H9 (cell line): ENCODE results near the gene MBNL1. TPM values are rescaled to one million over a fixed set of nuclear protein-coding genes. Genes with fewer than 3 reads are reported as not detected.

Source experiments
- DNase-seq: peaks from one replicate; pipeline ENCODE4 v3.0.0-alpha.2; 2017
- H2AFZ ChIP-seq: one replicate; pipeline ENCODE4 v1.6.1; 2013; ENCODE audit warnings: mild to moderate bottlenecking, low read length, control low read depth, moderate library complexity
- H2AK5ac ChIP-seq: 2 replicates; pipeline ENCODE4 v1.6.1; 2013; ENCODE audit warnings: low read length, control low read depth, mixed read lengths; ENCODE audit not compliant: insufficient read length
- H2BK120ac ChIP-seq: one replicate; pipeline ENCODE4 v1.6.1; 2013; ENCODE audit warnings: low read depth, mild to moderate bottlenecking, low read length, control low read depth, inconsistent platforms; ENCODE audit not compliant: poor library complexity, severe bottlenecking
- H2BK12ac ChIP-seq: 2 replicates; pipeline ENCODE4 v1.6.1; 2013; ENCODE audit warnings: low read length, control low read depth, mixed read lengths, low read depth; ENCODE audit not compliant: insufficient read length
- H2BK15ac ChIP-seq: 2 replicates; pipeline ENCODE4 v1.6.1; 2013; ENCODE audit warnings: low read depth, low read length, control low read depth
- H2BK20ac ChIP-seq: one replicate; pipeline ENCODE4 v1.6.1; 2013; ENCODE audit warnings: low read depth, mild to moderate bottlenecking, low read length, control low read depth, inconsistent platforms; ENCODE audit not compliant: poor library complexity, severe bottlenecking
- H2BK5ac ChIP-seq: 2 replicates; pipeline ENCODE4 v1.6.1; 2013; ENCODE audit warnings: low read length, control low read depth, mixed read lengths; ENCODE audit not compliant: insufficient read length
- H3K14ac ChIP-seq: 2 replicates; pipeline ENCODE4 v1.6.1; 2013; ENCODE audit warnings: low read length, control low read depth; ENCODE audit not compliant: insufficient read depth
- H3K18ac ChIP-seq: 2 replicates; pipeline ENCODE4 v1.6.1; 2013; ENCODE audit warnings: low read depth, mild to moderate bottlenecking, mixed read lengths, low read length, control low read depth; ENCODE audit not compliant: insufficient read length
- H3K23ac ChIP-seq: 2 replicates; pipeline ENCODE4 v1.6.1; 2013; ENCODE audit warnings: low read length, control low read depth, mixed read lengths, low read depth; ENCODE audit not compliant: insufficient read length
- H3K23me2 ChIP-seq: 2 replicates; pipeline ENCODE4 v1.6.1; 2013; ENCODE audit warnings: low read depth, mild to moderate bottlenecking, mixed read lengths, low read length, control low read depth; ENCODE audit not compliant: insufficient read length, poor library complexity, severe bottlenecking
- H3K27ac ChIP-seq: 2 replicates; pipeline ENCODE4 v1.5.1; 2013; ENCODE audit warnings: low read length, control low read depth, mixed read lengths, low read depth; ENCODE audit not compliant: insufficient read length
- H3K27me3 ChIP-seq: 2 replicates; pipeline ENCODE4 v1.6.1; 2013; ENCODE audit warnings: low read length, control low read depth, inconsistent platforms; ENCODE audit not compliant: insufficient read depth
- H3K4ac ChIP-seq: 2 replicates; pipeline ENCODE4 v1.6.1; 2013; ENCODE audit warnings: low read depth, mild to moderate bottlenecking, control low read depth, inconsistent platforms, low read length, moderate library complexity
- H3K4me1 ChIP-seq: 2 replicates; pipeline ENCODE4 v1.6.1; 2013; ENCODE audit warnings: low read length, control low read depth, inconsistent platforms; ENCODE audit not compliant: insufficient read depth
- H3K4me2 ChIP-seq: 2 replicates; pipeline ENCODE4 v1.6.1; 2013; ENCODE audit warnings: low read length, control low read depth, mixed read lengths; ENCODE audit not compliant: insufficient read length, insufficient read depth
- H3K56ac ChIP-seq: 2 replicates; pipeline ENCODE4 v1.6.1; 2013; ENCODE audit warnings: low read depth, mild to moderate bottlenecking, mixed read lengths, low read length, control low read depth; ENCODE audit not compliant: insufficient read length
- H3K79me1 ChIP-seq: 2 replicates; pipeline ENCODE4 v1.6.1; 2013; ENCODE audit warnings: low read depth, mild to moderate bottlenecking, moderate library complexity, low read length, control low read depth, inconsistent platforms; ENCODE audit not compliant: insufficient read depth, poor library complexity, severe bottlenecking
- H3K79me2 ChIP-seq: 2 replicates; pipeline ENCODE4 v1.6.1; 2013; ENCODE audit warnings: low read length, control low read depth, inconsistent platforms; ENCODE audit not compliant: insufficient read depth
- H3K9ac ChIP-seq: 2 replicates; pipeline ENCODE4 v1.6.1; 2013; ENCODE audit warnings: low read length, control low read depth, mixed read lengths; ENCODE audit not compliant: insufficient read length; ENCODE audit errors: extremely low read depth
- H3K9me3 ChIP-seq: one replicate; pipeline ENCODE4 v1.6.1; 2013; ENCODE audit warnings: low read depth, low read length, inconsistent platforms; ENCODE audit not compliant: control insufficient read depth
- H3T11ph ChIP-seq: one replicate; pipeline ENCODE4 v1.6.1; 2013; ENCODE audit warnings: mild to moderate bottlenecking, low read length, control low read depth, inconsistent platforms
- H4K20me1 ChIP-seq: one replicate; pipeline ENCODE4 v1.6.1; 2013; ENCODE audit not compliant: control insufficient read depth, insufficient read length, insufficient read depth
- H4K5ac ChIP-seq: 2 replicates; pipeline ENCODE4 v1.6.1; 2013; ENCODE audit warnings: low read depth, mild to moderate bottlenecking, mixed read lengths, low read length, control low read depth; ENCODE audit not compliant: insufficient read length
- H4K8ac ChIP-seq: replicated peaks from 2 replicates; pipeline ENCODE4 v1.6.1; 2013; ENCODE audit warnings: low read length, control low read depth, mixed read lengths, low read depth; ENCODE audit not compliant: insufficient read length
- H4K91ac ChIP-seq: 2 replicates; pipeline ENCODE4 v1.6.1; 2013; ENCODE audit warnings: low read depth, mild to moderate bottlenecking, moderate library complexity, mixed read lengths, low read length, control low read depth; ENCODE audit not compliant: insufficient read length
- H3K27ac Mint-ChIP-seq, 3 experiments: 2 replicates in 2 of 3; 3 replicates in 1 of 3; pipeline ENCODE4 v1.8.0; 2020 to 2021; ENCODE audit warnings: mixed read lengths in 3 of 3, mild to moderate bottlenecking in 1 of 3, moderate library complexity in 1 of 3
- H3K27me3 Mint-ChIP-seq: 2 replicates; pipeline ENCODE4 v1.8.0; 2021; ENCODE audit warnings: low read depth, mild to moderate bottlenecking, moderate library complexity, mixed read lengths
- H3K36me3 Mint-ChIP-seq, 3 experiments: 2 replicates in 2 of 3; 3 replicates in 1 of 3; pipeline ENCODE4 v1.8.0; 2020 to 2021; ENCODE audit warnings: low read depth in 3 of 3, mixed read lengths in 3 of 3; ENCODE audit not compliant: insufficient read depth in 1 of 3
- H3K4me1 Mint-ChIP-seq, 2 experiments: 2 replicates each; pipeline ENCODE4 v1.8.0; 2020; ENCODE audit warnings: mixed read lengths in 2 of 2
- H3K4me3 Mint-ChIP-seq, 2 experiments: 2 replicates in 1 of 2; 3 replicates in 1 of 2; pipeline ENCODE4 v1.8.0; 2020 to 2021; ENCODE audit warnings: mild to moderate bottlenecking in 2 of 2, mixed read lengths in 2 of 2, moderate library complexity in 1 of 2
- H3K9me3 Mint-ChIP-seq, 2 experiments: 2 replicates in 1 of 2; 3 replicates in 1 of 2; pipeline ENCODE4 v1.8.0; 2020; ENCODE audit warnings: mild to moderate bottlenecking in 2 of 2, mixed read lengths in 2 of 2, moderate library complexity in 1 of 2
- WGBS: extraction: QIAGEN DNeasy Blood & Tissue Kit; methylation state at CpG from one replicate; pipeline ENCODE4 v1.1.7; 2013; ENCODE audit warnings: missing lambda C conversion rate, low lambda C conversion rate, mixed read lengths; ENCODE audit not compliant: insufficient read length; ENCODE audit errors: extremely low coverage; 5-methylcytosine and 5-hydroxymethylcytosine counted together
- total RNA-seq: library from RNA; stranded (reverse); gene quantifications from 2 replicates; pipeline ENCODE4 v1.2.1, GENCODE V29; 2021
- TF ChIP-seq, protein P1 (sequence below): fragments of 200-600 bp; sonication (generic); conservative IDR thresholded peaks from 3 replicates; pipeline ENCODE4 v1.8.0; 2021; ENCODE audit warnings: antibody characterized with exemption, mild to moderate bottlenecking

Gene MBNL1
- total RNA-seq, 1 experiment from 2014 or later, result 14.9 TPM

DNA sequence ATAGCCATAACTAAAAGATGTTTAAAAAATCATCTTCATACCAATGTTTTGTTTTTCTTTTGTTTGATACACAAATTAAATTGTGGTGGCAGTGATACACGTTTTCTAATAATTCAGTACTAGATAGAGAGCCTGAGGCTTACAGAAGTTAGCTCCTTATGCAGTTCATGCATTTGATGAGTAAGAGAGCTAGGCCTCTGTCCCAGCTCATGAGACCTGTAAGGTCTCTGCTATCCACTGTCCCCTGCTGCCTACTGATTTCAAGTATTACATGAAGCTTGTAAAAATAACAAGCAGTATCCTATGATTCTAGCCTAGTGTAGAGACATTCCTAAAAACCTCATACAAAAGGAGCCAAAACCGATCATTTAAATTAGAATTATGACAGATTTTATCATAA, 144.5 kb downstream of the MBNL1 start:
- no peaks in the 10 kb centered on the region for H3K27me3 ChIP-seq
- no peak overlapping the region for H3K4me2 ChIP-seq
- H3K27me3 Mint-ChIP-seq, result no peaks in the 10 kb centered on the region
- H3K56ac ChIP-seq, result no peak overlapping the region
- H3K4me3 Mint-ChIP-seq, result no peak overlapping the region
- no peaks in the 10 kb centered on the region for H3K4me1 Mint-ChIP-seq
- no peaks in the 10 kb centered on the region for H3K23me2 ChIP-seq
- H3K79me2 ChIP-seq, result no peaks in the 10 kb centered on the region; the same call in 1 of the 2 replicates
- H3K79me1 ChIP-seq, result no peaks in the 10 kb centered on the region
- H3K9me3 ChIP-seq, result no peaks in the 10 kb centered on the region
- no peak overlapping the region for H2BK120ac ChIP-seq
- H3K4me1 ChIP-seq, result no peaks in the 10 kb centered on the region
- H2AFZ ChIP-seq, result no peak overlapping the region
- TF ChIP-seq, protein P1, sequence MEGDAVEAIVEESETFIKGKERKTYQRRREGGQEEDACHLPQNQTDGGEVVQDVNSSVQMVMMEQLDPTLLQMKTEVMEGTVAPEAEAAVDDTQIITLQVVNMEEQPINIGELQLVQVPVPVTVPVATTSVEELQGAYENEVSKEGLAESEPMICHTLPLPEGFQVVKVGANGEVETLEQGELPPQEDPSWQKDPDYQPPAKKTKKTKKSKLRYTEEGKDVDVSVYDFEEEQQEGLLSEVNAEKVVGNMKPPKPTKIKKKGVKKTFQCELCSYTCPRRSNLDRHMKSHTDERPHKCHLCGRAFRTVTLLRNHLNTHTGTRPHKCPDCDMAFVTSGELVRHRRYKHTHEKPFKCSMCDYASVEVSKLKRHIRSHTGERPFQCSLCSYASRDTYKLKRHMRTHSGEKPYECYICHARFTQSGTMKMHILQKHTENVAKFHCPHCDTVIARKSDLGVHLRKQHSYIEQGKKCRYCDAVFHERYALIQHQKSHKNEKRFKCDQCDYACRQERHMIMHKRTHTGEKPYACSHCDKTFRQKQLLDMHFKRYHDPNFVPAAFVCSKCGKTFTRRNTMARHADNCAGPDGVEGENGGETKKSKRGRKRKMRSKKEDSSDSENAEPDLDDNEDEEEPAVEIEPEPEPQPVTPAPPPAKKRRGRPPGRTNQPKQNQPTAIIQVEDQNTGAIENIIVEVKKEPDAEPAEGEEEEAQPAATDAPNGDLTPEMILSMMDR, result no peak
- H2AK5ac ChIP-seq, result no peak overlapping the region
- H3K18ac ChIP-seq, result no peak overlapping the region
- H4K8ac ChIP-seq, result no peak overlapping the region
- no peak for DNase-seq
- H4K20me1 ChIP-seq, result no peaks in the 10 kb centered on the region
- H3K14ac ChIP-seq, result no peak overlapping the region
- H3K27ac ChIP-seq, result no peak overlapping the region
- H3K36me3 Mint-ChIP-seq, result no peaks in the 10 kb centered on the region; a peak in 2 of 7 replicates
- H2BK15ac ChIP-seq, result no peak overlapping the region
- WGBS, result no CpG with 5 or more reads among the region's 2 CpGs
- no peak overlapping the region for H4K5ac ChIP-seq
- H2BK20ac ChIP-seq, result no peak overlapping the region
- no peak overlapping the region for H3K23ac ChIP-seq
- H4K91ac ChIP-seq, result no peak overlapping the region
- H3K9ac ChIP-seq, result no peak overlapping the region
- H3T11ph ChIP-seq, result no peak overlapping the region
- no peak overlapping the region for H3K4ac ChIP-seq
- H3K9me3 Mint-ChIP-seq, result no peaks in the 10 kb centered on the region
- no peak overlapping the region for H2BK5ac ChIP-seq
- no peak overlapping the region for H2BK12ac ChIP-seq
- H3K27ac Mint-ChIP-seq, result peak overlapping the region in 1 of 3 experiments; percentile 29; a peak in 2 of 7 replicates
